GM10266 (cell line): ENCODE results near the gene PHLDB2.

ENCODE experiments used
- DNase-seq: peaks from one replicate; pipeline ENCODE4 v3.0.0; 2012; ENCODE audit errors: extremely low spot score
- CTCF ChIP-seq: IDR thresholded peaks from 2 replicates; pipeline ENCODE4 v1.5.1; 2012; ENCODE audit warnings: mild to moderate bottlenecking, low read depth; ENCODE audit not compliant: control insufficient read depth, insufficient read depth; ENCODE audit errors: missing control alignments

PHLDB2 gene

GRCh38 chr3:111989061-111989678, 130.1 kb downstream of the PHLDB2 start:
- DNase-seq, result peak; percentile 21
- peak; percentile 82 for TF ChIP-seq CTCF

- no peak for DNase-seq
- TF ChIP-seq CTCF, result no peak
Measured at GRCh38 chr3:111993038-111993437, 134.0 kb downstream of the PHLDB2 start.

GRCh38 chr3:111998636-111999483, 139.8 kb downstream of the PHLDB2 start, which contains the start of gene TAGLN3:
Gene TAGLN3, plus strand, starts transcription at chr3:111998922. Its CDS starts 501 bp downstream, at chr3:111999423.
- DNase-seq, result no peak
- TF ChIP-seq CTCF, result no peak

- DNase-seq, result no peak
- TF ChIP-seq CTCF, result no peak
Measured at GRCh38 chr3:111999484-112000324, 140.6 kb downstream of the PHLDB2 start.

DNA sequence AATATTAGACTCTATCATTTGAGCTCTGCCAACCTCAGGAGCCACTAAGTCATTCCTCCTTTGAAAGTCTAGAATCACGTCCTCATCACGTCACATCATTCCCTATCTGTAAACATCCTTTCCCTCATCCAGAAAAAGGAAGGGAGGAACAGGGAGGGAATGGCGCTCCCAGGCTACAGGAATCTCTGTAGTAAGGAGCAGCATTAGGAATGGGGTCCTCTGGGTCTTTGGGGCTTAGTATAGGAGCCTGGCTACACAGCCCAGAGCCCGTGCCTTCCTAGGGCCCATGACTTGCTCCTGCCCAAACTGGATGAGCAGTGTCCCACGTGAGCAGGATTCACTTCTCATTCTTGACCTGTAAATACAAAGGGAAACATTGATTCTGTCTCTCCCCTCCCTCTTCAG, 141.3 kb downstream of the PHLDB2 start:
- TF ChIP-seq CTCF, result no peak
- no peak for DNase-seq

DNA sequence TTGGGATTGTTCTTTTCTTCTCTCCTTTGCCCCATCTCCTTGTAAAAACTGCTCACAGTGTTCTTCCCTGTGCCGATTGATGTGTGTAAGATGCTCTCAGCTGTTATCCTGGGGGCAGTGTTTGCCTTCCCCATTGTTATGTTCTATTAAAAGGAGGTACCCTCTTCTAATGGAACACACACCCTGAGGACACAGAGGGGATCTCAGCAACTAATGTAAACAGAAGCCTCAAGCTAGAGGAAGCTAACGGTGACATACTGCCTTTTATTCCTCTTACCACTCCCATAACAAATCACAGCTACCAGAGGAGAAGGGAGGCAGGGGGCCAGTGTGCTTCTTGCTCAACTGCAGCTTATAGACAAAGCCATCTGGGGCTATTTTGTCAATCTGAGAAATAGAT, 141.9 kb downstream of the PHLDB2 start:
- DNase-seq, result no peak
- no peak for TF ChIP-seq CTCF
